AG09319 (cell line): ENCODE measurements around the gene VSTM2L.

Experiments
- DNase-seq: peaks from one replicate; pipeline ENCODE4 v3.0.0-alpha.2; 2010; ENCODE audit warnings: low read depth; ENCODE audit errors: extremely low read depth
- CTCF ChIP-seq: IDR thresholded peaks from 2 replicates; pipeline ENCODE4 v1.5.1; 2011; ENCODE audit warnings: low read depth, mild to moderate bottlenecking, inconsistent platforms, low read length, moderate library complexity

VSTM2L gene

GRCh38 chr20:37915800-37916570 lies 13.1 kb downstream of the VSTM2L start:
- DNase-seq = no peak
- TF ChIP-seq CTCF = no peak

GRCh38 chr20:37917461-37917860 lies 14.5 kb downstream of the VSTM2L start:
- no peak for DNase-seq
- TF ChIP-seq CTCF = no peak

- no peak for DNase-seq
- TF ChIP-seq CTCF = no peak
Measured at GRCh38 chr20:37918035-37918434, 15.1 kb downstream of the VSTM2L start.

GRCh38 chr20:37919389-37920040 lies 16.6 kb downstream of the VSTM2L start:
- no peak for TF ChIP-seq CTCF
- no peak for DNase-seq

- no peak for TF ChIP-seq CTCF
- no peak for DNase-seq
Measured at GRCh38 chr20:37920270-37920669, 17.3 kb downstream of the VSTM2L start.

- TF ChIP-seq CTCF = no peak
- no peak for DNase-seq
Measured at GRCh38 chr20:37920679-37921322, 17.9 kb downstream of the VSTM2L start.
